H9 (cell line): Measurements from ENCODE around the gene NFKBIZ. TPM values are rescaled to one million over a fixed set of nuclear protein-coding genes. Genes with fewer than 3 reads are reported as not detected.

Experiments
- DNase-seq: peaks from one replicate; pipeline ENCODE4 v3.0.0-alpha.2; 2017
- H2AFZ ChIP-seq: one replicate; pipeline ENCODE4 v1.6.1; 2013; ENCODE audit warnings: mild to moderate bottlenecking, low read length, control low read depth, moderate library complexity
- H2AK5ac ChIP-seq: 2 replicates; pipeline ENCODE4 v1.6.1; 2013; ENCODE audit warnings: low read length, control low read depth, mixed read lengths; ENCODE audit not compliant: insufficient read length
- H2BK120ac ChIP-seq: one replicate; pipeline ENCODE4 v1.6.1; 2013; ENCODE audit warnings: low read depth, mild to moderate bottlenecking, low read length, control low read depth, inconsistent platforms; ENCODE audit not compliant: poor library complexity, severe bottlenecking
- H2BK12ac ChIP-seq: 2 replicates; pipeline ENCODE4 v1.6.1; 2013; ENCODE audit warnings: low read length, control low read depth, mixed read lengths, low read depth; ENCODE audit not compliant: insufficient read length
- H2BK15ac ChIP-seq: 2 replicates; pipeline ENCODE4 v1.6.1; 2013; ENCODE audit warnings: low read depth, low read length, control low read depth
- H2BK20ac ChIP-seq: one replicate; pipeline ENCODE4 v1.6.1; 2013; ENCODE audit warnings: low read depth, mild to moderate bottlenecking, low read length, control low read depth, inconsistent platforms; ENCODE audit not compliant: poor library complexity, severe bottlenecking
- H2BK5ac ChIP-seq: 2 replicates; pipeline ENCODE4 v1.6.1; 2013; ENCODE audit warnings: low read length, control low read depth, mixed read lengths; ENCODE audit not compliant: insufficient read length
- H3K14ac ChIP-seq: 2 replicates; pipeline ENCODE4 v1.6.1; 2013; ENCODE audit warnings: low read length, control low read depth; ENCODE audit not compliant: insufficient read depth
- H3K18ac ChIP-seq: 2 replicates; pipeline ENCODE4 v1.6.1; 2013; ENCODE audit warnings: low read depth, mild to moderate bottlenecking, mixed read lengths, low read length, control low read depth; ENCODE audit not compliant: insufficient read length
- H3K23ac ChIP-seq: 2 replicates; pipeline ENCODE4 v1.6.1; 2013; ENCODE audit warnings: low read length, control low read depth, mixed read lengths, low read depth; ENCODE audit not compliant: insufficient read length
- H3K23me2 ChIP-seq: 2 replicates; pipeline ENCODE4 v1.6.1; 2013; ENCODE audit warnings: low read depth, mild to moderate bottlenecking, mixed read lengths, low read length, control low read depth; ENCODE audit not compliant: insufficient read length, poor library complexity, severe bottlenecking
- H3K27ac ChIP-seq: 2 replicates; pipeline ENCODE4 v1.5.1; 2013; ENCODE audit warnings: low read length, control low read depth, mixed read lengths, low read depth; ENCODE audit not compliant: insufficient read length
- H3K27me3 ChIP-seq: 2 replicates; pipeline ENCODE4 v1.6.1; 2013; ENCODE audit warnings: low read length, control low read depth, inconsistent platforms; ENCODE audit not compliant: insufficient read depth
- H3K4ac ChIP-seq: 2 replicates; pipeline ENCODE4 v1.6.1; 2013; ENCODE audit warnings: low read depth, mild to moderate bottlenecking, control low read depth, inconsistent platforms, low read length, moderate library complexity
- H3K4me1 ChIP-seq: 2 replicates; pipeline ENCODE4 v1.6.1; 2013; ENCODE audit warnings: low read length, control low read depth, inconsistent platforms; ENCODE audit not compliant: insufficient read depth
- H3K4me2 ChIP-seq: 2 replicates; pipeline ENCODE4 v1.6.1; 2013; ENCODE audit warnings: low read length, control low read depth, mixed read lengths; ENCODE audit not compliant: insufficient read length, insufficient read depth
- H3K56ac ChIP-seq: 2 replicates; pipeline ENCODE4 v1.6.1; 2013; ENCODE audit warnings: low read depth, mild to moderate bottlenecking, mixed read lengths, low read length, control low read depth; ENCODE audit not compliant: insufficient read length
- H3K79me1 ChIP-seq: 2 replicates; pipeline ENCODE4 v1.6.1; 2013; ENCODE audit warnings: low read depth, mild to moderate bottlenecking, moderate library complexity, low read length, control low read depth, inconsistent platforms; ENCODE audit not compliant: insufficient read depth, poor library complexity, severe bottlenecking
- H3K79me2 ChIP-seq: 2 replicates; pipeline ENCODE4 v1.6.1; 2013; ENCODE audit warnings: low read length, control low read depth, inconsistent platforms; ENCODE audit not compliant: insufficient read depth
- H3K9ac ChIP-seq: 2 replicates; pipeline ENCODE4 v1.6.1; 2013; ENCODE audit warnings: low read length, control low read depth, mixed read lengths; ENCODE audit not compliant: insufficient read length; ENCODE audit errors: extremely low read depth
- H3K9me3 ChIP-seq: one replicate; pipeline ENCODE4 v1.6.1; 2013; ENCODE audit warnings: low read depth, low read length, inconsistent platforms; ENCODE audit not compliant: control insufficient read depth
- H3T11ph ChIP-seq: one replicate; pipeline ENCODE4 v1.6.1; 2013; ENCODE audit warnings: mild to moderate bottlenecking, low read length, control low read depth, inconsistent platforms
- H4K20me1 ChIP-seq: one replicate; pipeline ENCODE4 v1.6.1; 2013; ENCODE audit not compliant: control insufficient read depth, insufficient read length, insufficient read depth
- H4K5ac ChIP-seq: 2 replicates; pipeline ENCODE4 v1.6.1; 2013; ENCODE audit warnings: low read depth, mild to moderate bottlenecking, mixed read lengths, low read length, control low read depth; ENCODE audit not compliant: insufficient read length
- H4K8ac ChIP-seq: replicated peaks from 2 replicates; pipeline ENCODE4 v1.6.1; 2013; ENCODE audit warnings: low read length, control low read depth, mixed read lengths, low read depth; ENCODE audit not compliant: insufficient read length
- H4K91ac ChIP-seq: 2 replicates; pipeline ENCODE4 v1.6.1; 2013; ENCODE audit warnings: low read depth, mild to moderate bottlenecking, moderate library complexity, mixed read lengths, low read length, control low read depth; ENCODE audit not compliant: insufficient read length
- H3K27ac Mint-ChIP-seq, 3 experiments: 2 replicates in 2 of 3; 3 replicates in 1 of 3; pipeline ENCODE4 v1.8.0; 2020 to 2021; ENCODE audit warnings: mixed read lengths in 3 of 3, mild to moderate bottlenecking in 1 of 3, moderate library complexity in 1 of 3
- H3K27me3 Mint-ChIP-seq: 2 replicates; pipeline ENCODE4 v1.8.0; 2021; ENCODE audit warnings: low read depth, mild to moderate bottlenecking, moderate library complexity, mixed read lengths
- H3K36me3 Mint-ChIP-seq, 3 experiments: 2 replicates in 2 of 3; 3 replicates in 1 of 3; pipeline ENCODE4 v1.8.0; 2020 to 2021; ENCODE audit warnings: low read depth in 3 of 3, mixed read lengths in 3 of 3; ENCODE audit not compliant: insufficient read depth in 1 of 3
- H3K4me1 Mint-ChIP-seq, 2 experiments: 2 replicates each; pipeline ENCODE4 v1.8.0; 2020; ENCODE audit warnings: mixed read lengths in 2 of 2
- H3K4me3 Mint-ChIP-seq, 2 experiments: 2 replicates in 1 of 2; 3 replicates in 1 of 2; pipeline ENCODE4 v1.8.0; 2020 to 2021; ENCODE audit warnings: mild to moderate bottlenecking in 2 of 2, mixed read lengths in 2 of 2, moderate library complexity in 1 of 2
- H3K9me3 Mint-ChIP-seq, 2 experiments: 2 replicates in 1 of 2; 3 replicates in 1 of 2; pipeline ENCODE4 v1.8.0; 2020; ENCODE audit warnings: mild to moderate bottlenecking in 2 of 2, mixed read lengths in 2 of 2, moderate library complexity in 1 of 2
- WGBS: extraction: QIAGEN DNeasy Blood & Tissue Kit; methylation state at CpG from one replicate; pipeline ENCODE4 v1.1.7; 2013; ENCODE audit warnings: missing lambda C conversion rate, low lambda C conversion rate, mixed read lengths; ENCODE audit not compliant: insufficient read length; ENCODE audit errors: extremely low coverage; 5-methylcytosine and 5-hydroxymethylcytosine counted together
- total RNA-seq: library from RNA; stranded (reverse); gene quantifications from 2 replicates; pipeline ENCODE4 v1.2.1, GENCODE V29; 2021
- TF ChIP-seq, protein P1 (sequence below): fragments of 200-600 bp; sonication (generic); conservative IDR thresholded peaks from 3 replicates; pipeline ENCODE4 v1.8.0; 2021; ENCODE audit warnings: antibody characterized with exemption, mild to moderate bottlenecking

Gene NFKBIZ
- total RNA-seq, 1 experiment from 2014 or later, result 11.1 TPM

DNA sequence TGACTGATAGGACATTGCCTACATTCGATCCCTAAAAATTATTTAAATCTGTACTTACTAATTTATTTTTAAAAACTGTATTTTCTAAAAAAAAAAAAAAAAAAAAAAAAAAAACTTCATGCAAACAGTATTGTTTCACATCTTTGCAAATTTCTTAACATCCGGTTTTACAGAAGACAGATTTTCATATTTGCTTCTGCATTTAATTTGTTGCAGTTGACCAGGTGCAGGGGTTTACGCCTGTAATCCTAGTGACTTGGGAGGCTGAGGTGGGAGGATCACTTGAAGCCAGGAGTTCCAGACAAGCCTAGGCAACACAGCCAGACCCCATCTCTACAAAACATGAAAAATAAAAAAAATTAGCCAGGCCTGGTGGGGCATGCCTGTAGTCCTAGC lies 6.4 kb upstream of the NFKBIZ start:
- Mint-ChIP-seq H3K4me3 (peak overlapping the region in 1 of 2 experiments; percentile 8; a peak in 1 of 5 replicates), H3K36me3 (peaks cover 0 to 5% (median 3%) of the 10 kb centered on the region in 3 experiments; a peak in 5 of 7 replicates), H3K4me1 (peaks cover 41 to 49% of the 10 kb centered on the region in 2 experiments), H3K9me3 (no peaks in the 10 kb centered on the region), H3K27ac (peak overlapping the region; percentile 64 to 99 (median 82); a peak in 6 of 7 replicates), H3K27me3 (no peaks in the 10 kb centered on the region)
- Histone ChIP-seq H3K4me2 (no peak overlapping the region), H2BK120ac (no peak overlapping the region), H3K79me1 (no peaks in the 10 kb centered on the region), H3K14ac (no peak overlapping the region), H3K4ac (no peak overlapping the region), H4K20me1 (no peaks in the 10 kb centered on the region), H3K23ac (no peak overlapping the region), H2AK5ac (peak overlapping the region; percentile 91), H3K56ac (no peak overlapping the region), H3K4me1 (peaks cover 7% of the 10 kb centered on the region), H4K5ac (no peak overlapping the region), H3K27me3 (no peaks in the 10 kb centered on the region), H3T11ph (no peak overlapping the region), H4K8ac (no peak overlapping the region), H2BK5ac (no peak overlapping the region), H3K9ac (no peak overlapping the region), H2AFZ (no peak overlapping the region), H2BK20ac (no peak overlapping the region), H2BK12ac (no peak overlapping the region), H2BK15ac (no peak overlapping the region), H3K18ac (no peak overlapping the region), H3K79me2 (no peaks in the 10 kb centered on the region), H3K23me2 (no peaks in the 10 kb centered on the region), H3K27ac (no peak overlapping the region), H3K9me3 (no peaks in the 10 kb centered on the region), H4K91ac (no peak overlapping the region)
- no peak for DNase-seq
- TF ChIP-seq, protein P1, sequence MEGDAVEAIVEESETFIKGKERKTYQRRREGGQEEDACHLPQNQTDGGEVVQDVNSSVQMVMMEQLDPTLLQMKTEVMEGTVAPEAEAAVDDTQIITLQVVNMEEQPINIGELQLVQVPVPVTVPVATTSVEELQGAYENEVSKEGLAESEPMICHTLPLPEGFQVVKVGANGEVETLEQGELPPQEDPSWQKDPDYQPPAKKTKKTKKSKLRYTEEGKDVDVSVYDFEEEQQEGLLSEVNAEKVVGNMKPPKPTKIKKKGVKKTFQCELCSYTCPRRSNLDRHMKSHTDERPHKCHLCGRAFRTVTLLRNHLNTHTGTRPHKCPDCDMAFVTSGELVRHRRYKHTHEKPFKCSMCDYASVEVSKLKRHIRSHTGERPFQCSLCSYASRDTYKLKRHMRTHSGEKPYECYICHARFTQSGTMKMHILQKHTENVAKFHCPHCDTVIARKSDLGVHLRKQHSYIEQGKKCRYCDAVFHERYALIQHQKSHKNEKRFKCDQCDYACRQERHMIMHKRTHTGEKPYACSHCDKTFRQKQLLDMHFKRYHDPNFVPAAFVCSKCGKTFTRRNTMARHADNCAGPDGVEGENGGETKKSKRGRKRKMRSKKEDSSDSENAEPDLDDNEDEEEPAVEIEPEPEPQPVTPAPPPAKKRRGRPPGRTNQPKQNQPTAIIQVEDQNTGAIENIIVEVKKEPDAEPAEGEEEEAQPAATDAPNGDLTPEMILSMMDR, result no peak
- WGBS, result no CpG with 5 or more reads among the region's 3 CpGs
